GM21390 (cell line): ENCODE results near the gene OR52I1.

Source experiments
- ATAC-seq: cut with Tn5 transposase; IDR thresholded peaks from one replicate; pipeline ENCODE4 v1.9.1; 2021; ENCODE audit not compliant: unreplicated experiment

Gene OR52I1

DNA sequence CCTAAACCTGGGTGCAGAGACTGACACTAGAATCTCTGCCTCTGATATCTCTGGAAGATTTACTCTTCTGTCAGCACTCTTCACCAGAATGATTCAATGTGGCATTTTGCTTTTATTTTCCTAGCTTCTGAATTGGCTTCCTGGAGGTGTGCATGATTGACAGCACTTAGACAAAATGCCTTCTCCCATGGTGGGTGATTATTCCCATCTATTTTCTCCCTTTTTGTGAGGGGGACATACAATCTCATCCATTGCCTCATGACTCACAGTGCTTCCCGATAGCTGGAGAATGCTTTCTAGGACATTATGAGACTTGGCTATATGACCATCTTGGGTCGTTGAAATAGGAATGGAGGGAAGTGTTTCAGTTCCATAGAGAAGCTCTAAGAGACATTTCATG lies 18.1 kb downstream of the OR52I1 start:
- no peak for ATAC-seq

DNA sequence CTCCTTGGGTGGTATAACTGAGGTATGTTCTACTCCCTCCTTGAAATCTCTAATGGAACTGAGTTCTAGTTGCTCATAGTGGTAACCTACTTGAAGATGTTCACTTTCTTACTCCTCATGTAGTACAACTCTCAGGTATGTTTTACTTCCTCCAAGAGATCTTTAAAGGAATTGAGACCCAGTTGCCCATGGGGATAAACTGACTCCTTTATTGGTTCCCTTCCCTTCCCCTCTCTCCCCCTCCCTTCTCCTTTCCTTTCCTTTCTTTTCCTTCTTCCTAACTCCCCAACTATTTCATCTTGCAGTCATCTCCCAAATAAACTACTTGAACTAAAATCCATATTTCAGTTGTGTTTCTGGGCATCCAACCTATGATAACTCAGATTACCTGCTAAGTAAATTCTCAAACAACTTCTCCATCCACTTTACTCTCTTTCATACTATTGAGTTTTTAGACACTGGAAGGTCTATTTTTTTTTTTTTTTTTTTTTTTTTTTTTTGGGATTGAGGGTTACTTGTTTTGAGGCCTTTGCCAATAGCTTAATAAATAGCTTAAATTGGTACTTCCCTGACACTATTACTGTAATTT lies 22.1 kb downstream of the OR52I1 start:
- no peak for ATAC-seq

GRCh38 chr11:4619514-4619913 lies 25.7 kb downstream of the OR52I1 start:
- no peak for ATAC-seq

GRCh38 chr11:4626207-4627099 lies 32.6 kb downstream of the OR52I1 start:
- ATAC-seq = no peak

DNA sequence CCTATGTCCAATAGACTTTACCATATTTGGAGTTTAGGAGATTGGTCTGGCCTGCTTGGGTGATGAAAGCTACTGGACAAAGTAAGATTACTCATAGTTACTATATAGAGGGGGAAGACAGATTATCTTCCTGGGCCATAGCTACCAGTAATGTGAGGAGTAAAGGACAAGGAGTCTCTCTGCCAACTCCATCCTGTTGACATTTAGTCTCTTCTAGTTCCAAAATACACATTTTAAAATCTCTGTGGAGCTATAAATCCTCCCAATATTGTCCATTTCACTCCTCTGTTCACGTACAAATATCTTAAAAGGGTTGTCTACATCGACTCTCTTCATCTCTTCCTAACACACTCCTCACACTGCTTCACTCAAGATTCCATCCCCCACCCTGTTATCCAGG lies 42.3 kb downstream of the OR52I1 start:
- ATAC-seq = no peak

- peak; percentile 96 for ATAC-seq
These were observed 43.3 kb downstream of the OR52I1 start, which contains the start of gene OR51D1 for GRCh38 chr11:4636962-4637661. Gene OR51D1 (plus strand): TSS chr11:4637477. CDS start chr11:4639791, 2,314 bp downstream.

DNA sequence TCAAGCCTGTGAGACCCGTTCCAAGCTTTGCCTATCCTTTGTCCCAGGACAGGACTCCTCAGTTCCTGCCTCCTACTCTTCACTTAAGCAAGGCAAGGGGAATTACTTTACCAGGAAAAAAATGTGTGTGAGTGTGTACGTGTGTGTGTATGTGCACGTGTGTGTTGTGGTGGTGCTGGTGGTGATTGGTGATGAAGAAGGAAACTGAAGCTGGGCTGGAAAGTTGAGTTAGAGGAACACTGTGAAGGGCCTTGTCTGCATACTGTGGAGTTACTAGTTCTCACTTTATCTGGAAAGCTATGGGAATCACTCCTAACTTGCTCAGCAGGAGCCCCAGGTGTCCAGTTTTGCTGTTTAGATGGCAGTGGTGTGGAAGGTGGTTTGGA lies 43.8 kb downstream of the OR52I1 start:
- no peak for ATAC-seq

DNA sequence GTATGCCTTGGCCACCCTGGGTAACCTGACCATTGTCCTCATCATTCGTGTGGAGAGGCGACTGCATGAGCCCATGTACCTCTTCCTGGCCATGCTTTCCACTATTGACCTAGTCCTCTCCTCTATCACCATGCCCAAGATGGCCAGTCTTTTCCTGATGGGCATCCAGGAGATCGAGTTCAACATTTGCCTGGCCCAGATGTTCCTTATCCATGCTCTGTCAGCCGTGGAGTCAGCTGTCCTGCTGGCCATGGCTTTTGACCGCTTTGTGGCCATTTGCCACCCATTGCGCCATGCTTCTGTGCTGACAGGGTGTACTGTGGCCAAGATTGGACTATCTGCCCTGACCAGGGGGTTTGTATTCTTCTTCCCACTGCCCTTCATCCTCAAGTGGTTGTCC lies 46.1 kb downstream of the OR52I1 start:
- ATAC-seq = no peak

- no peak for ATAC-seq
These were observed 47.7 kb downstream of the OR52I1 start for GRCh38 chr11:4641501-4641900.

DNA sequence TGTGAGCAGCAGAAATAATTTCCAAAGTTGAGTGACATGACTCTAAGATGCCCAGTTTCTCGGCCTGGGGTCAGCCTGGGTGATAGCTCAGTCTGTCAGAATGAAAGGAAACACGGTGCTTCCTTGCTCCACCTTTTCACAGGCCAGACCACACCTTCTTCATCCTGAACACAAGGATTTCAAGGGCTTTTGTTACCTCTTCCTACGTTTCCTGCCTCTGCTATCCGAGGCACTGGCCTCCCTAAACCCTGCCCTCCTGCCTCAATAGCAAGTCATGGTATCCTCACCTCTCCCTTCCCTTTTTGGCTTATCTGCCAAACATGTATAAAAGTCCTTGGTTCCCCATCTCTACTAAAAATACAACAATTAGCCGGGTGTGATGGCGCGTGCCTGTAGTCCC lies 48.2 kb downstream of the OR52I1 start:
- ATAC-seq = no peak

GRCh38 chr11:4643076-4643475 lies 49.2 kb downstream of the OR52I1 start:
- no peak for ATAC-seq

- ATAC-seq = no peak
These were observed 49.8 kb downstream of the OR52I1 start, which contains the start of gene OR51E1 for GRCh38 chr11:4643682-4644081. Gene OR51E1 (plus strand): TSS chr11:4643982. CDS start chr11:4652527, 8,545 bp downstream.

DNA sequence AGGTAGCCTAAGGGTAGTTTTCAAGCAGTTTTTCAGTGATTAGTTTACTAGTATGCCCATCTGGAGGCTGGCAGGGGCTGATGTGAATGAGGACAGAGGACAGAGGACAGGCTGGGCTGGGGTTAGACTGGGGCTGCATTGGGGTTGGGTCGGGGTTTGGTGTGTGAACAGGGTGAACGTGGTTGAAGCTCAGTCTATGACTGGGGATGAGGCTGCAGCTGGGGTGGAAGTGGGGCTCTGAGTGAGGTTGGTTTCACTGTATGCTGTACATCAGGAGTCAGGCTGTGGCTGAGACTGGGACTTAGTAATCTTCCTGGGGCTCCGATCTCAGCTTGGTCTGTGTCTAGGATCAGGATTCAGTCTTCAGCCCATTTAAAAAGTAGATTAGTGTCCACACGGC lies 50.4 kb downstream of the OR52I1 start:
- ATAC-seq = no peak
